Left hindlimb (tissue), 1 donor: ENCODE data around the gene BAZ2B.

Source experiments
- DNase-seq: peaks from one replicate; pipeline ENCODE4 v3.0.0-alpha.2; 2018

Gene BAZ2B

DNA sequence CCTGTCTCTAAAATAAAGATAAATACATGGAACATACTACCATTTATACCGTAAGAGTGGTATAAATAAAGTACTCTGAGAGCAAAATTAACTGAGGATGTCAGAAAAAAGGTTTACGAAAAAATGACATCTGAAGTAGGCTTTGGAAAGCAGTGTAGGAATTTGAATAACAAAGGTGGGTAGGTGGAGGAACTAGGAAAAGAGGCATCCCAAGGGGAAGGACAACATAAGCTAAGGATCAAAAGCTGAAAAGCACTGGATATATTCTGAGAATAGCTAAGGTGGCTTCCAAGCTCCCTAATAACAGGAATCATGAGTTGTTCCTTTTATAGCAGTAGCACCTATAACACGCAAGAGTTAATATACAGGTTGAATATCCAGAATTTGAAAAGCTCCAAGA lies 91.3 kb downstream of the BAZ2B start:
- no peak for DNase-seq

GRCh38 chr2:159521272-159521671 lies 95.1 kb downstream of the BAZ2B start:
- DNase-seq, result no peak

GRCh38 chr2:159518321-159519005 lies 97.9 kb downstream of the BAZ2B start:
- DNase-seq, result no peak

- DNase-seq, result no peak
These were observed 100.0 kb downstream of the BAZ2B start for GRCh38 chr2:159516241-159516758.

- DNase-seq, result no peak
These were observed 100.9 kb downstream of the BAZ2B start for GRCh38 chr2:159515441-159515840.

- no peak for DNase-seq
These were observed 102.6 kb downstream of the BAZ2B start for GRCh38 chr2:159513745-159514144.

GRCh38 chr2:159508140-159508539 lies 108.2 kb downstream of the BAZ2B start:
- DNase-seq, result no peak

- no peak for DNase-seq
These were observed 109.4 kb downstream of the BAZ2B start for GRCh38 chr2:159506764-159507440.

DNA sequence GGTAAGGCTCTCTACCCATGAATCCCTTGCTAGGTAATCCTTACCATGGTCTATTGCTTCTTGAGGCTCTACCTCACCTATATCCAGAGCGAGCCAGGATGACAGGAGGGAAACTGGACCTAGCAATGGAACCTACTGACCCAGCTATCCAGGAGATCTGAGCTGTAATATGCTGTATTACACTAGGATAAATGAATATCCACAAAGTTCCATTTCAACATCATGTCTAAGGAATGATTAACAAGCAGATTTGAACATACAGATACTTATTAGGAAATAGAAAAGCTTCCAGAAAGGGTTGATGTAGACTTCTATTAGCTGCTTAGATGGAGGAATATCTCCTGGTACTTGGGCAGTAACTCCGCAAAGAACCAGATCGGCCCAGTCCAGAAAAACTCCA lies 110.1 kb downstream of the BAZ2B start:
- no peak for DNase-seq

GRCh38 chr2:159505196-159505595 lies 111.2 kb downstream of the BAZ2B start:
- no peak for DNase-seq

DNA sequence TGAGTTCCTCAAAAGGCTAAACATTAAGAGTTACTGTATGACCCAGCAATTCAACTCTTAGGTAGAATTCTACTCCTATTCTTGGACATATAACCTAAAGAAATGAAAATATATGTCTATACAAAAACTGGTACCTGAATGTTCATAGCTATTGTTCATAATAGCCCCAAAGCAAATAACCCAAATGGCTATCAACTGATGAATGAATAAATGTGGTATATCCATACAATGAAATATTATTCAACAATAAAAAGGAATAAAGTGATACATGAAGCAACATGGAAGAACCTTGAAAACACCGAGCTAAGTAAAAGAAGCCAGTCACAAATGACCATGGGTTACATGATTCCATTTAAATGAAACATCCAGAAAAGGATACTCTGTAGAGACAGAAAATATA lies 114.6 kb downstream of the BAZ2B start:
- DNase-seq, result no peak

- no peak for DNase-seq
These were observed 118.5 kb downstream of the BAZ2B start for GRCh38 chr2:159497847-159498246.

DNA sequence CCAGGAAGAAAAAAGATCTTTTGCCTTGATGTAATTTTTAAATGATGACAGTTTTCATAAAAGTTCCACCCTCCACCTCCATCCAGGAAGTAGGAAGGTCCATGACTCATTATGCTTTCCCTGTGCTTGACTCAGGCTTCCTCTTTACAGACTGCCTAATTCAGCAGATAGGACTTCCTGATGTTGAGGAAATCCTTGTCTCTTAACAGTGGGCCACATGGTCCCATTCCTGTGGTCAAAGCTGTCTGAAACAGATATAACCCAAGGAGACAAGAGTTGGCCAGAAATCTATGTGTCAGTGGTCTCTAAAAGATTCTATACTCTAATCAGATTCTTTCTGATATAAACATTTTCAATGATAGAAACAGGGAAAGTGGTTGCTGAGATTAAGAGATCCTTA lies 119.1 kb downstream of the BAZ2B start:
- no peak for DNase-seq

- no peak for DNase-seq
These were observed 126.9 kb downstream of the BAZ2B start for GRCh38 chr2:159489476-159489875.

DNA sequence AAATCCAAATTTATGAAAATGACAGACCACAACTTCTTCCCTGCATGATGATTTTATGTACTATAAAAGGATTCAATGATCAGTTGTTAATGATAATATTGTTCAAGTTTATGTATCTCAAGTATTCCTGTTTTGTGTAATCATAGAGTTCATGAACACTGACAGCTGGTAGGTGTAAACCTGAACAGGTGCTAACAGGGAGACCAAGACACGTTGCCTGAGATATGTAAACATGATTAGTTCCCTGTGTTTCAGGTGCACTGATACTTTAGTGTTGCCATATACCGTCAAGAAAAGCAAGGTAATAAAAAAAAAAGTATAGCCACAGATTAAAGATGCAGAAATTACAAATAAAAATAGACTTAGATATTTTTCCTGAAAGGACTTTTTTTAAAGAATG lies 131.8 kb downstream of the BAZ2B start:
- DNase-seq, result no peak

GRCh38 chr2:159476329-159476728 lies 140.0 kb downstream of the BAZ2B start:
- no peak for DNase-seq

DNA sequence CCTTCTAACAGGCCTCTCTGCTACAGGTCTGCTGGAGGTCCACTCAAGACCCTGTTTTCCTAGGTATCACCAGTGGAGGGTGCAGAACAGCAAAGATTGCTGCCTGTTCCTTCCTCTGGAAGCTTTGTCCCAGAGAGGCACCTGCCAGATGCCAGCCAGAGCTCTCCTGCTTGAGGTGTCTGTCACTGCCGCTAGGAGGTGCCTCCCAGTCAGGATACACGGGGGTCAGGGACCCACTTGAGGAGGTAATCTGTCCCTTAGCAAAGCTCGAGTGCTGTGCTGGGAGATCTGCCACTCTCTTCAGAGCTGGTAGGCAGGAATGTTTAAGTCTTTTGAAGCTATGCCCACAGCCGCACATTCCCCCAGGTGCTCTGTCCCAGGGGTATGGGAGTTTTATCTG lies 140.6 kb downstream of the BAZ2B start:
- no peak for DNase-seq

DNA sequence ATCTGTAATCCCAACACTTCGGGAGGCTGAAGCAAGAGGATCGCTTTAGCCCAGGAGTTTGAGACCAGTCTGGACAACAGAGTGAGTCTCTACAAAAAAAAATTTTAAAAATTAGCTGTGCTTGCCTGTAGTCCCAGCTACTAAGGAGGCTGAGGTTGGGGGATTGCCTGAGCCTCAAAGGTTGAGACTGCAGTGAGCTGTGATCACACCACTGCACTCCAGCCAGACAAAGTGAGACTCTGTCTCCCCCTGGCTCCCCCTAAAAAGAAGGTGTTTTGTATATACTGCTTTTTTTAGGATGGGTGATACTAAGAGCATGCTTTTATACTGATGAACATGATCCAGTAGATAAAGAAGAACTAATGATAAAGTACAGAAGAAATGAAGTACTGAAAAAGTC lies 145.0 kb downstream of the BAZ2B start:
- DNase-seq, result no peak

DNA sequence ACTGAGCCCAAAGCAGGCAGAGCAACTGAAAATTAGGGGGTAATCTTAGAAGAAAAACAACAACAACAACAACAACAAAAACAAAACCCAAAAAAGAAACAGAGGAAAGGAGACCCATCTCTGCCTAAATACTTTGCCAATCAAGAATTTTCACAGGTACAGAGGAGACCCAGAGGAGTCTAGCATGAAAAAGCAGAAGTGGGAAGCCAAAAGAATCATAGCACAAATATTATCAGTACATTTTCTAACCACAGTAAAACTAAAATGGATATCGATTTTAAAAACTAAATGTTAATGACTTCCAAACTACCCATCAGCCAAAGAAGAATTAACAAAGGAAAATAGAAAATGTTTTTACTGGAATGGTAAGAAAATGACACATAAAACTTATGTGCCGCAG lies 148.1 kb downstream of the BAZ2B start:
- DNase-seq, result no peak

DNA sequence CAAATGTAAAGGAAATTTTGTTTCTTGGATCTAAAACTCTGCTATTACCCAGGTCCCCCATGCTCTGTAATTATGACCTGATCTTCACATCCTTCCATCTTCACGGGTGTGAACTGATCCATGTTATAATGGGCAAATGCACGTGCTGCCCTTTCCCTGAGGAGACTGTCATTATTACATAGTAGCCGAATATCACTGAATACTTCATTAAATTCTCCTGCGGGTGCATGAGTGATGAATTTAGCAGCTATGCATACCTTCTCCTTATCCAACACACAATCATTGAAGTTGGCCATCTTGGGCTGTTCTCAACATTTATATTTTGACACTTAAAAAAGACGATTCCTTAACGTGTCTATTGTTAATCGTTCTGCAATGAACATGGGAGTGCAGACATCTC lies 153.4 kb downstream of the BAZ2B start:
- no peak for DNase-seq

- no peak for DNase-seq
These were observed 154.1 kb downstream of the BAZ2B start for GRCh38 chr2:159462201-159462785.

DNA sequence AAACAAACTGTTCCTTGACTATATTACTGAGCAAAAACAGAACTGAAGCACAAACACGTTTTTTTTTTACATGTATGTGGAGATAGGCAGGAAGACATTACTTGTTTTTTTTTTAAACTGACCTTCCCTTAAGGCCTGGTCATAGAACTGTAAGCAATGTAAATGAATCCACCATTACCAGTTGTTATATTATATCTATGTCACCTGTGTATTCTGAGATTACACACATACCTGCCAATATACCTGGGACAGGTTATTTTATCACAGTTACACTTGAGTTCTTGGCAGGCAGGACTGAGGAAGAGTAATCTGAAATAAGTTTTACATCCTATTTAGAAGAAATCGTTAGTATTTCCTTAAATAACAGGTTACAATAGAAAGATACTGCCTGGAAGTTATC lies 155.3 kb downstream of the BAZ2B start:
- DNase-seq, result no peak

GRCh38 chr2:159460227-159460626 lies 156.1 kb downstream of the BAZ2B start:
- no peak for DNase-seq

- no peak for DNase-seq
These were observed 157.1 kb downstream of the BAZ2B start for GRCh38 chr2:159459279-159459678.
